ENCODE data around the gene BAHD1.

The BAHD1 gene

GRCh38 chr15:40437752-40438687 lies 2.7 kb upstream of the BAHD1 start:
- Histone ChIP-seq H4K20me1 (ENCODE audit: insufficient read depth) (no peaks in the 10 kb centered on the region), H2AFZ (ENCODE audit: low read depth) (no peak overlapping the region), H3K27ac (no peak overlapping the region), H3K79me2 (ENCODE audit: insufficient read depth, low read depth) (peaks cover 5% of the 10 kb centered on the region; the same call in 1 of the 2 replicates), H3K36me3 (ENCODE audit: insufficient read depth) (no peaks in the 10 kb centered on the region), H3K4me3 (IDR thresholded peaks at IDR 0.05; ENCODE audit: insufficient read depth, low read depth, low read length) (no peak overlapping the region), H3K4me2 (no peak overlapping the region), H3K27me3 (ENCODE audit: insufficient read depth, low read depth) (peaks cover 29% of the 10 kb centered on the region), H3K4me1 (ENCODE audit: low read depth, poor library complexity, severe bottlenecking) (no peaks in the 10 kb centered on the region), H3K9ac (no peak overlapping the region)
- TF ChIP-seq, protein P1, sequence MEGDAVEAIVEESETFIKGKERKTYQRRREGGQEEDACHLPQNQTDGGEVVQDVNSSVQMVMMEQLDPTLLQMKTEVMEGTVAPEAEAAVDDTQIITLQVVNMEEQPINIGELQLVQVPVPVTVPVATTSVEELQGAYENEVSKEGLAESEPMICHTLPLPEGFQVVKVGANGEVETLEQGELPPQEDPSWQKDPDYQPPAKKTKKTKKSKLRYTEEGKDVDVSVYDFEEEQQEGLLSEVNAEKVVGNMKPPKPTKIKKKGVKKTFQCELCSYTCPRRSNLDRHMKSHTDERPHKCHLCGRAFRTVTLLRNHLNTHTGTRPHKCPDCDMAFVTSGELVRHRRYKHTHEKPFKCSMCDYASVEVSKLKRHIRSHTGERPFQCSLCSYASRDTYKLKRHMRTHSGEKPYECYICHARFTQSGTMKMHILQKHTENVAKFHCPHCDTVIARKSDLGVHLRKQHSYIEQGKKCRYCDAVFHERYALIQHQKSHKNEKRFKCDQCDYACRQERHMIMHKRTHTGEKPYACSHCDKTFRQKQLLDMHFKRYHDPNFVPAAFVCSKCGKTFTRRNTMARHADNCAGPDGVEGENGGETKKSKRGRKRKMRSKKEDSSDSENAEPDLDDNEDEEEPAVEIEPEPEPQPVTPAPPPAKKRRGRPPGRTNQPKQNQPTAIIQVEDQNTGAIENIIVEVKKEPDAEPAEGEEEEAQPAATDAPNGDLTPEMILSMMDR (conservative IDR thresholded peaks at IDR 0.05; ENCODE audit: low read depth, low read length) = no peak

- Histone ChIP-seq H3K27me3 (ENCODE audit: insufficient read depth, low read depth) (peaks cover 29% of the 10 kb centered on the region), H3K4me2 (no peak overlapping the region), H3K4me1 (ENCODE audit: low read depth, poor library complexity, severe bottlenecking) (no peaks in the 10 kb centered on the region), H2AFZ (ENCODE audit: low read depth) (no peak overlapping the region), H3K4me3 (IDR thresholded peaks at IDR 0.05; ENCODE audit: insufficient read depth, low read depth, low read length) (no peak overlapping the region), H3K36me3 (ENCODE audit: insufficient read depth) (no peaks in the 10 kb centered on the region), H4K20me1 (ENCODE audit: insufficient read depth) (no peaks in the 10 kb centered on the region), H3K79me2 (ENCODE audit: insufficient read depth, low read depth) (peaks cover 6% of the 10 kb centered on the region; the same call in 1 of the 2 replicates), H3K27ac (no peak overlapping the region), H3K9ac (no peak overlapping the region)
- TF ChIP-seq, protein P1 (conservative IDR thresholded peaks at IDR 0.05; ENCODE audit: low read depth, low read length) = no peak
Observed at GRCh38 chr15:40438712-40439111, 2.0 kb upstream of the BAHD1 start.

- H3K9ac ChIP-seq = no peak overlapping the region
- no peaks in the 10 kb centered on the region for H3K4me1 ChIP-seq (ENCODE audit: low read depth, poor library complexity, severe bottlenecking)
- H4K20me1 ChIP-seq (ENCODE audit: insufficient read depth) = no peaks in the 10 kb centered on the region
- no peaks in the 10 kb centered on the region for H3K36me3 ChIP-seq (ENCODE audit: insufficient read depth)
- H3K4me2 ChIP-seq = peak overlapping the region; percentile 84
- no peak overlapping the region for H3K4me3 ChIP-seq (IDR thresholded peaks at IDR 0.05; ENCODE audit: insufficient read depth, low read depth, low read length)
- H3K79me2 ChIP-seq (ENCODE audit: insufficient read depth, low read depth) = peaks cover 14% of the 10 kb centered on the region; the same call in 1 of the 2 replicates
- H3K27me3 ChIP-seq (ENCODE audit: insufficient read depth, low read depth) = peaks cover 29% of the 10 kb centered on the region
- TF ChIP-seq, protein P1 (conservative IDR thresholded peaks at IDR 0.05; ENCODE audit: low read depth, low read length) = no peak
- no peak overlapping the region for H3K27ac ChIP-seq
- peak overlapping the region; percentile 87 for H2AFZ ChIP-seq (ENCODE audit: low read depth)
Observed at GRCh38 chr15:40439461-40439959, 1.2 kb upstream of the BAHD1 start.

- Histone ChIP-seq H3K9ac (peak overlapping the region; percentile 59; the same call in 1 of the 2 replicates), H4K20me1 (ENCODE audit: insufficient read depth) (no peaks in the 10 kb centered on the region), H3K4me2 (peak overlapping the region; percentile 84), H3K27me3 (ENCODE audit: insufficient read depth, low read depth) (peaks cover 29% of the 10 kb centered on the region), H2AFZ (ENCODE audit: low read depth) (peak overlapping the region; percentile 87), H3K4me3 (IDR thresholded peaks at IDR 0.05; ENCODE audit: insufficient read depth, low read depth, low read length) (no peak overlapping the region), H3K27ac (no peak overlapping the region), H3K4me1 (ENCODE audit: low read depth, poor library complexity, severe bottlenecking) (no peaks in the 10 kb centered on the region), H3K36me3 (ENCODE audit: insufficient read depth) (no peaks in the 10 kb centered on the region), H3K79me2 (ENCODE audit: insufficient read depth, low read depth) (peaks cover 19% of the 10 kb centered on the region; the same call in 1 of the 2 replicates)
- TF ChIP-seq, protein P1 (conservative IDR thresholded peaks at IDR 0.05; ENCODE audit: low read depth, low read length) = no peak
Observed at GRCh38 chr15:40439960-40440742, 602 bp upstream of the BAHD1 start.
